Measurements from ENCODE around the gene AVPR2. TPM values are rescaled to one million over a fixed set of nuclear protein-coding genes. Genes with fewer than 3 reads are reported as not detected.

The AVPR2 gene
- total RNA-seq, 4 donors from 2014 or later: 1.2 to 7.6 (median 4.5) TPM

DNA sequence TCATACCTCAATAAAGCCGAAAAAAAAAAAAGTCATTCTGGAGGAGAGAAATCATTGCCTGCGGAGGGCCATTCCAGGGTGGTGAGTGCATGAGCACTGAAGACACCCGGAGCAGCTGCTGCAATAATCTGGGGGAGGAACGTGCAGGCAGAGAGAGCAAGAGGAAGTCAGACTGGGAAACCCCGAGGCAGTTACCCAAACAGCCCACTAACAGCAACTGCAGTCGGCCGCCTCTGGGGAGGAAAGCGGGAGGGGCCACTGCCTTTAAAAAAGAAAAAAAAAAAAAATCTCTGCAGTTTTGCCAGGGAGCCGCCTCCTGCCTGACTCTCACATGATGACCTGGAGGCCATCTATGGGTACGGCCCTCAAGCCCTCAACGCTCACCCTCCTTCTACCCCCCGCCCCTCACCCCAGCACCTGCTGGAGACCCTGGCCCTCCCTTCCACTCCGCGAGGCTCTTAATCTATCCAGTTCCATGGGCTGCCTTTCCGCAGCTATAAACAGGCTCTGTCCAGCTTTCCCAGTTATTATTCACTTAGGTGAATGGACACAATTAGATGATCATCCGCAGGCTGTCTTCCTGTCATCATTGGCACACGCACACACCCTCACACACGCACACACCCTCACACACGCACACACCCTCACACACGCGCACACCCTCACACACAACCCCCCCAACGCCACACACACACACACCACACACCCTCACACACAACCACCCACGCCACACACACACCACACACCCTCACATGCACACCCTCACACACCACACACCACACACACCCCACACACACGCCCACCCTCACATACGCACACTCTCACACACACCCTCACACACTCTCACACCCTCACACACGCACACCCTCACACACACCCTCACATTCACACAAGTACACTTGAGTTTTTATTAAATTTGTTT lies 3.4 kb upstream of the AVPR2 start:
- peak overlapping the region in 2 of 4 donors; percentile 18 to 26 for H3K27ac ChIP-seq (replicated peaks in 1 of 4)
- peaks cover 14 to 41% (median 34%) of the 10 kb centered on the region in 4 donors for H3K4me1 ChIP-seq
- H3K4me3 ChIP-seq: no peak overlapping the region
- peaks cover 0 to 2% (median 0%) of the 10 kb centered on the region in 4 donors for H3K9me3 ChIP-seq
- no peaks in the 10 kb centered on the region for H3K27me3 ChIP-seq
- no peak for DNase-seq (ENCODE audit: extremely low spot score)
- H3K36me3 ChIP-seq: no peaks in the 10 kb centered on the region
- TF ChIP-seq POLR2A (IDR thresholded peaks at IDR 0.05; ENCODE audit: low read depth) (no peak), POLR2AphosphoS5 (IDR thresholded peaks at IDR 0.05) (peak in 1 of 2 donors; percentile 8), CTCF (IDR thresholded peaks at IDR 0.05) (no peak)
- intact Hi-C loops (cut with DNase I): no loop called here
- WGBS: 52% methylated on average over 26 of the region's 26 CpGs

DNA sequence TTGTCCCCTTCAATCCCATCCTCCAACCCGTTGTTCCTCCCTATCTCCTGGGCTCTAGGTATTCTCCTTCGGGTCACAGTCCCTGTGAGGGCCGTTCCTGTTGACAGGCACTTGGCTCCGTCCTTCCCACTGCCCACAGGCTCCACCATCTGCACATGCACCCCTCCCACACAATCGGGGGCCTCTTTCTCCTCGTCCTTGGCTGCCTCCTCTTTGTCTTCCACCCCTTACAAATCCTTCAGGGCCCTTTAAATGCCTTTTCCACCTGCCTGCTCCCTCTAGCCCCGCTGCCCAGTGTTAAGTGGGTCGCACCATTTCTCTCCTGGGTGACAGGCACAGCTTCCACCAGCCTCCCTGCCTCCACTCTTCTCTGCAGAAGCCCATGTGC lies 2.7 kb upstream of the AVPR2 start:
- DNase-seq (ENCODE audit: extremely low spot score): no peak
- intact Hi-C loops (cut with DNase I): no loop called here
- TF ChIP-seq CTCF (IDR thresholded peaks at IDR 0.05) (no peak), POLR2A (IDR thresholded peaks at IDR 0.05; ENCODE audit: low read depth) (no peak), EP300 (IDR thresholded peaks at IDR 0.05) (no peak), POLR2AphosphoS5 (IDR thresholded peaks at IDR 0.05) (no peak)
- peaks cover 14 to 41% (median 34%) of the 10 kb centered on the region in 4 donors for H3K4me1 ChIP-seq
- no peaks in the 10 kb centered on the region for H3K9me3 ChIP-seq
- H3K27ac ChIP-seq (replicated peaks in 1 of 4): no peak overlapping the region
- no peaks in the 10 kb centered on the region for H3K36me3 ChIP-seq
- H3K27me3 ChIP-seq: no peaks in the 10 kb centered on the region
- H3K4me3 ChIP-seq: no peak overlapping the region
- WGBS: 66% methylated on average over 8 of the region's 8 CpGs

DNA sequence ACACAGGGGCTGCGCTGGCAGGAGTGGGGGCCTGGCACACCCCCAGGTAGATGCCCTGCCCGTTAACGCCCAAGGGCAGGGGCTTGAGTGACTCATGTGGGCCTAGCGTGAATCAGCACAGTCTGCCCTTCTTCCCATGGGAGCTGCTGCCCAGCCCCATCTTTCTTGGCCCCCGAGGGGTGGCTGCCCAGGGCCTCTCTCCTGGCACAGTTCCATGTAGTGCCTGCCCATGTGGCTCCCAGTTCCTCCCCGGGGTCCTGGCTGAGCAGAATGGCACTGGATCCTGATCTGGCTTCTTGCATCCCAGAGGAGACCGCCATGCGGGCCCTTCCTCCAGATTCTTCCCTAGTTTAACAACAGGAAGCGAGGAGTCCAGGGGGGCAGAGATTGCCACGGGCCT lies 2.1 kb upstream of the AVPR2 start:
- peaks cover 14 to 41% (median 34%) of the 10 kb centered on the region in 4 donors for H3K4me1 ChIP-seq
- WGBS: 64% methylated on average over 8 of the region's 10 CpGs
- no peaks in the 10 kb centered on the region for H3K27me3 ChIP-seq
- H3K9me3 ChIP-seq: no peaks in the 10 kb centered on the region
- intact Hi-C loops (cut with DNase I): no loop called here
- H3K4me3 ChIP-seq: no peak overlapping the region
- DNase-seq (ENCODE audit: extremely low spot score): no peak
- no peaks in the 10 kb centered on the region for H3K36me3 ChIP-seq
- TF ChIP-seq POLR2A (IDR thresholded peaks at IDR 0.05; ENCODE audit: low read depth) (no peak), CTCF (IDR thresholded peaks at IDR 0.05) (no peak), EP300 (IDR thresholded peaks at IDR 0.05) (no peak), POLR2AphosphoS5 (IDR thresholded peaks at IDR 0.05) (no peak)
- no peak overlapping the region for H3K27ac ChIP-seq (replicated peaks in 1 of 4)

DNA sequence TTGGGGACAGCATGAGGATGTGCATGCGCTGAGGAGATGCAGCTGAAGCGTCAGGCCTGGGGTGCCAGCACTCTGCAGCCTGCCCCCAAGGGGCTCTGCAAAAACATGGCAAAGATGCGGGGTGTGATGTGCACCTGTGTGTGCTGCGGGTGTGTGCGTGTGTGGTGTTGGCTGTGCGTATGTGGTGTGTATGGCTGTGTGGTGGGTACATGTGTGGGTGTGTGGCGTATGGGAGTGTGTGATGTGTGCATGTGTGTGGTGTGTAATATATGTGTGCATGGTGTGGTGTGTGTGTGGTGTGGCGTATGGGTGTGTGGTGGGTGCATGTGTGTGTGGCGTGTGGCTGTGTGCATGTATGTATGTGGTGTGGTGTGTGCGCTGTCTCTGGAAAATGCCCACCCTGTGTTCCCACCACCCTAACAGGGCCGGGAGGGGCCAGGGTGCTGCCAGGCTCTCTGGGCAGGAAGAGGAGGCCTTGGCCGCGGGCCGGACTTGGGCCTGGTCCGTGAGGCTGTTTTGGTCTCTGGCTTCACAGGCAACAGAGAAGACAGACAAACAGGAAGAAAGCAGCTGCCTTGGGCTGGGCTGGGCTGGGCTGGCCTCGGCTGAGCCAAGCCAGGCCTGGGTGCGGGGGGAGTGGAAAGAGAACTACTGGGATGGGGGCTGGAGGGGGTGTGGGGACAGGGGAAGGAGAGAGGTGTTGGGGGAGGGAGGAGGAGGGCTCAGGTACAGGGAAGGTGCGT lies 1.1 kb upstream of the AVPR2 start:
- DNase-seq (ENCODE audit: extremely low spot score): no peak
- intact Hi-C loops (cut with DNase I): no loop called here
- WGBS: 49% methylated on average over 17 of the region's 18 CpGs
- Histone ChIP-seq H3K4me1 (peaks cover 14 to 41% (median 34%) of the 10 kb centered on the region in 4 donors), H3K27me3 (no peaks in the 10 kb centered on the region), H3K27ac (replicated peaks in 1 of 4) (peak overlapping the region; percentile 17 to 41 (median 34)), H3K9me3 (no peaks in the 10 kb centered on the region), H3K4me3 (no peak overlapping the region), H3K36me3 (no peaks in the 10 kb centered on the region)
- TF ChIP-seq EP300 (IDR thresholded peaks at IDR 0.05) (no peak), CTCF (IDR thresholded peaks at IDR 0.05) (no peak), POLR2A (IDR thresholded peaks at IDR 0.05; ENCODE audit: low read depth) (no peak), POLR2AphosphoS5 (IDR thresholded peaks at IDR 0.05) (no peak)

All from esophagus muscularis mucosa (tissue), 4 donors.